B cell (primary cell): ENCODE data around the gene MGA. TPM values are rescaled to one million over a fixed set of nuclear protein-coding genes. Genes with fewer than 3 reads are reported as not detected.

ENCODE experiments used
- ATAC-seq: fragments of 200-7000 bp; cut with Tn5 transposase; one replicate; pipeline ENCODE4 v1.10.0; 2021; ENCODE audit warnings: low read depth, mild to moderate bottlenecking, moderate number of reproducible peaks, moderate library complexity
- CTCF ChIA-PET: fragments of 350-600 bp; sonication (Branson Sonifier 250); formaldehyde crosslinking; loops from one replicate; lab custom pipeline; 2021; ENCODE audit warnings: antibody characterized with exemption, inconsistent platforms; lab: Charles Lee
- POLR2A ChIA-PET: fragments of 350-600 bp; sonication (Branson Sonifier 250); formaldehyde crosslinking; loops from one replicate; lab custom pipeline; 2021; ENCODE audit warnings: antibody characterized with exemption; lab: Charles Lee
- DNase-seq: peaks from one replicate; pipeline ENCODE4 v3.0.0; 2013
- H2AFZ ChIP-seq: 2 replicates; pipeline ENCODE4 v1.6.1; 2012; ENCODE audit warnings: mild to moderate bottlenecking, low read depth, low read length; ENCODE audit not compliant: insufficient read depth, poor library complexity, severe bottlenecking
- H3K27ac ChIP-seq, 2 donors: 1 replicate in 1 of 2; 2 replicates in 1 of 2; pipeline ENCODE4 v1.5.1; 2012 to 2013; ENCODE audit warnings: low read length in 2 of 2, mild to moderate bottlenecking in 2 of 2, moderate library complexity in 1 of 2
- H3K27me3 ChIP-seq, 4 experiments: fragments of 200-600 bp in 1 of 4; sonication (generic) in 1 of 4; replicated peaks in 1 of 4; 1 replicate in 2 of 4; 2 replicates in 2 of 4; pipeline versions ENCODE4 v1.6.1 to v1.7.0; 2013 to 2016; ENCODE audit warnings: low read length in 3 of 4, mild to moderate bottlenecking in 2 of 4, mixed read lengths in 1 of 4, moderate library complexity in 1 of 4; ENCODE audit not compliant: insufficient read depth in 4 of 4, control insufficient read depth in 3 of 4; ENCODE audit errors: control extremely low read depth in 1 of 4
- H3K36me3 ChIP-seq, 2 experiments: replicated peaks in 1 of 2; 1 replicate in 1 of 2; 2 replicates in 1 of 2; pipeline versions ENCODE4 v1.6.1 to v1.7.1; 2013; ENCODE audit warnings: low read length in 1 of 2; ENCODE audit not compliant: insufficient read depth in 2 of 2, control insufficient read depth in 1 of 2; ENCODE audit errors: control extremely low read depth in 1 of 2, extremely low read depth in 1 of 2
- H3K4me1 ChIP-seq, 2 donors: fragments of 200-600 bp in 1 of 2; sonication (generic) in 1 of 2; 1 replicate in 1 of 2; 2 replicates in 1 of 2; pipeline versions ENCODE4 v1.5.1 to v1.6.1; 2013 to 2017; ENCODE audit warnings: low read length in 2 of 2; ENCODE audit not compliant: control insufficient read depth in 2 of 2, insufficient read depth in 2 of 2
- H3K4me2 ChIP-seq: replicated peaks from 2 replicates; pipeline ENCODE3; 2012; ENCODE audit warnings: mild to moderate bottlenecking, low read depth, low read length; ENCODE audit not compliant: poor library complexity, severe bottlenecking
- H3K4me3 ChIP-seq, 5 experiments: fragments of 200-600 bp in 1 of 5; sonication (generic) in 1 of 5; 1 replicate in 3 of 5; 2 replicates in 2 of 5; pipeline versions ENCODE4 v1.5.1 to v1.7.0; 2011 to 2016; ENCODE audit warnings: low read length in 4 of 5, mild to moderate bottlenecking in 4 of 5, low read depth in 2 of 5, control low read depth in 1 of 5, moderate library complexity in 1 of 5; ENCODE audit not compliant: insufficient read depth in 1 of 5; ENCODE audit errors: control extremely low read depth in 1 of 5, extremely low read depth in 1 of 5
- H3K79me2 ChIP-seq: fragments of 200-600 bp; sonication (generic); one replicate; pipeline ENCODE4 v1.6.0; 2016; ENCODE audit warnings: low read length; ENCODE audit not compliant: control insufficient read depth, insufficient read depth
- H3K9ac ChIP-seq: fragments of 200-600 bp; sonication (generic); 2 replicates; pipeline ENCODE4 v1.6.1; 2017; ENCODE audit warnings: mild to moderate bottlenecking, low read length, moderate library complexity
- H3K9me3 ChIP-seq, 3 donors: one replicate each; pipeline versions ENCODE4 v1.6.1 to v1.7.1; 2013; ENCODE audit warnings: low read length in 2 of 3; ENCODE audit not compliant: control insufficient read depth in 2 of 3, insufficient read depth in 1 of 3; ENCODE audit errors: control extremely low read depth in 1 of 3
- H4K20me1 ChIP-seq: 2 replicates; pipeline ENCODE4 v1.6.0; 2012; ENCODE audit warnings: mild to moderate bottlenecking, low read length; ENCODE audit not compliant: insufficient read depth, control insufficient read depth, poor library complexity, severe bottlenecking
- H3K27ac Mint-ChIP-seq: one replicate; pipeline ENCODE4 v1.8.0; 2021; ENCODE audit warnings: mixed read lengths
- H3K27me3 Mint-ChIP-seq: one replicate; pipeline ENCODE4 v1.8.0; 2021; ENCODE audit warnings: mixed read lengths
- H3K4me1 Mint-ChIP-seq: one replicate; pipeline ENCODE4 v1.8.0; 2021; ENCODE audit warnings: mixed read lengths
- H3K4me3 Mint-ChIP-seq: one replicate; pipeline ENCODE4 v1.8.0; 2021; ENCODE audit warnings: mixed read lengths
- H3K9me3 Mint-ChIP-seq: one replicate; pipeline ENCODE4 v1.8.0; 2022; ENCODE audit warnings: mixed read lengths; ENCODE audit not compliant: insufficient read depth
- CTCF ChIP-seq: fragments of 200-600 bp; IDR thresholded peaks from one replicate; pipeline ENCODE4 v1.8.0; 2022; ENCODE audit warnings: antibody characterized with exemption, mild to moderate bottlenecking
- EZH2 ChIP-seq: IDR thresholded peaks from 2 replicates; pipeline ENCODE4 v1.6.1; 2012; ENCODE audit warnings: borderline replicate concordance, low read depth, mild to moderate bottlenecking, moderate library complexity, low read length; ENCODE audit not compliant: insufficient read depth, poor library complexity, severe bottlenecking
- WGBS: methylation state at CpG from one replicate; pipeline ENCODE4 v1.1.5; 2013; ENCODE audit warnings: missing lambda C conversion rate; ENCODE audit not compliant: insufficient coverage; 5-methylcytosine and 5-hydroxymethylcytosine counted together
- intact Hi-C: fragments of 100-400 bp; cut with micrococcal nuclease; formaldehyde crosslinking; loops from one replicate; pipeline ENCODE4 v1.10.0; 2022
- polyA plus RNA-seq: library from polyadenylated mRNA; depleted of rRNA; stranded (reverse); fragments of >200 nt; gene quantifications from 2 replicates; pipeline ENCODE4 v1.2.3, GENCODE V29; 2012
- total RNA-seq, 2 donors: library from RNA; stranded (reverse); fragments of 120-200 nt in 1 of 2; gene quantifications; 1 replicate in 1 of 2; 2 replicates in 1 of 2; pipeline versions ENCODE4 v1.2.3 to v1.2.4, GENCODE V29; 2013 to 2022

The MGA gene
- total and polyA plus RNA-seq, 2 donors (not counting 1 experiment from before 2014, with no cell fraction given) = 5.4 to 79.7 TPM

DNA sequence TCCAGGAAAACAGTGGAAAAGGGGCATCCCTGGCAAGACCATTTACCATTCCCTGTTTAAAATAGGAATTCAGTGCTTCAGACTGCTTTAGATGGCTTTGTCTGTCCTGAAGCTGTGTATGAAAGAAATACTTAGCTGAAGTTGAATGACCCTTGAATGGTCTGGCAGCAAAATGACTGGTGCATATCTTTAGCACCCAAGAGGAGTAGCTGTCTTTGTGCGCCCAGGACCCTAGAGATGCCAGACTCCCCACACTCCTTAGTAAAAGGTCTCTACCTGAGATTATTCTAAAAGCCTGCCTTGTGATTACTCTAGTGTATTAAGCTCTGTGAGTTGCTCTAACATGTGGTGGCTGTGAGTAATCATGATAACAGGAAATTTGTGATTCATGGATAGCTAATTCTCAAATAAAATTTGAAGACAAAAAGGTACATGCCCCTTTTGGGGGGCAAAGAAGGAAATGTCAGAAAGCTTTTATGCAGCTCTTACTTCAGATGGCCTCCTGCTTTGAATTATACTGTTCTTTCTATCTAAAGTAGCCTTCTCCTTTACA lies 117.3 kb downstream of the MGA start:
- DNase-seq (no peak), ATAC-seq (no peak)
- Mint-ChIP-seq H3K27ac (no peak overlapping the region), H3K4me3 (peak overlapping the region; percentile 30), H3K9me3 (no peaks in the 10 kb centered on the region), H3K27me3 (no peaks in the 10 kb centered on the region), H3K4me1 (peaks cover 79% of the 10 kb centered on the region)
- Histone ChIP-seq H3K79me2 (peaks cover 66% of the 10 kb centered on the region), H3K9me3 (no peaks in the 10 kb centered on the region), H3K27ac (no peak overlapping the region), H3K27me3 (no peaks in the 10 kb centered on the region), H2AFZ (no peak overlapping the region), H3K4me1 (peaks cover 34 to 38% of the 10 kb centered on the region in 2 donors), H4K20me1 (no peaks in the 10 kb centered on the region), H3K4me2 (no peak overlapping the region), H3K9ac (no peak overlapping the region), H3K36me3 (no peaks in the 10 kb centered on the region), H3K4me3 (no peak overlapping the region)
- intact Hi-C loops = no loop called here
- TF ChIP-seq CTCF = no peak
- TF ChIP-seq EZH2 = no peak
- ChIA-PET CTCF (interaction anchor here (0.7 to 20.0 kb wide), 5 partner anchors 10 to 712 kb away, joined by 3 to 716 read pairs (median 12); no protein-coding TSS in a partner anchor), POLR2A (no interaction called here)
- no CpG with 5 or more reads among the region's 1 CpG for WGBS

DNA sequence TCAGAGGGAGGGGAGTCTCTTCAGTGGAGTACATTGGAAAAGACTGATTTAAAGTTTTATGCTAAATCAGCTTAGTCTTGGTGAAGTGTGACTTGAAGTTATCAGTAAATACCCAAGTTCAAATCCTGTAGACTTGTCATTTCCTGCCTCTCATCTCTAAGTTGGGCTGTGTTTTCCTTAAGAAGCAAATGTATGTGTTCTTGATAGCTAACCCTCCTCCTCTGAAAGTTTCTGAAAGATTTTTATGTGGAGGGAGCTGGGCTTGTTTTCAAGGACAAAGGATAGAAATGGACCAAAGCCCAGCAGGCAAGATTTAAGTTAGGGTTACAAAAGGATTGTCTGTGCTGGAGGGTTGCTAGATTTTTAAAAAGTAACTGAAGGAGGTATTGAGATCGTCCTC lies 118.3 kb downstream of the MGA start:
- Mint-ChIP-seq H3K27me3 (no peaks in the 10 kb centered on the region), H3K4me3 (no peak overlapping the region), H3K4me1 (peaks cover 79% of the 10 kb centered on the region), H3K27ac (no peak overlapping the region), H3K9me3 (no peaks in the 10 kb centered on the region)
- TF ChIP-seq CTCF (no peak), EZH2 (no peak)
- Histone ChIP-seq H3K9me3 (no peaks in the 10 kb centered on the region), H4K20me1 (no peaks in the 10 kb centered on the region), H3K4me1 (peaks cover 36 to 40% of the 10 kb centered on the region in 2 donors), H2AFZ (no peak overlapping the region), H3K4me2 (no peak overlapping the region), H3K36me3 (no peaks in the 10 kb centered on the region), H3K9ac (no peak overlapping the region), H3K79me2 (peaks cover 75% of the 10 kb centered on the region), H3K27me3 (no peaks in the 10 kb centered on the region), H3K27ac (no peak overlapping the region), H3K4me3 (no peak overlapping the region)
- WGBS = no CpG with 5 or more reads among the region's 1 CpG
- ATAC-seq (no peak), DNase-seq (no peak)
- POLR2A ChIA-PET = interaction anchor here (0.7 kb wide), 1 partner anchor 28 kb away, joined by 3 read pairs; no protein-coding TSS in a partner anchor
- CTCF ChIA-PET = interaction anchor here (2.4 to 20.0 kb wide), 3 partner anchors 9 to 126 kb away, joined by 12 to 716 read pairs (median 257); no protein-coding TSS in a partner anchor
- intact Hi-C loops = no loop called here
